Stimulated activated CD8-positive, alpha-beta memory T cell treated with anti-CD3 and anti-CD28 coated beads, Interleukin-15, amount 100 ng/mL, for 4 hours (primary cell): ENCODE measurements around the gene ZNF92.
"Not testable (repeated sequence)": the region's sequence is repeated elsewhere in the genome, so short reads cannot be mapped to it uniquely, and the experiment has no call there.

ENCODE experiments used
- DNase-seq, 2 donors: peaks; one replicate each; pipeline ENCODE4 v3.0.0-alpha.2; 2020; ENCODE audit warnings: low read depth in 2 of 2

Gene ZNF92

DNA sequence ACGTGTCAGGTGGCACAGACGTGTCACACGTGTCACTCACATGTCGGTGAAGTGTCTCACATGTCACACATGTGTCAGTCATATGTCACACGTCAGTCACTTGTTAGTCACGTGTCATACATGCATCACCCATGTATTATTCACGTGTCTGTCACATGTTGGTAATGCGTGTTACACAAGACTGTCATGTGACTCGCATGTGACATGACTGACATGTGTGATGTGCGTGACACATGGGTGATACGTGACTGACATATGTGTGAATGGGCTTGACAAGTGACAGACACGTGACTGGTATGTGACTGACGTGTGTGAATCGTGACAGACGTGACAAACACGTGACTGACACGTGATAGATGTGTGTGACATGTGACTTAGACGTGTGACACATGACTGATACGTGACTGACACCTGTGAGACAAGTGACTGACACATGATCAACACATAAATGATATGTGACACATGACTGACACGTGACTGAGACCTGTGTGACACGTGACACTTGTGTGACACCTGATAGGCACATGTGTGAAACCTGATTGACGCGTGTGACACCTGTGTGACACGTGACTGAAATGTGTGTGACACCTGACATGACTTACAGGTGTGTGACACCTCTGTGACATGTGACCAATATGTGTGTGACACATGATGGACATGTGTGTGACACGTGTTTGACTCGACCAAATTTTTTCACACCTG is 56.1 kb downstream of the ZNF92 start:
- no peak for DNase-seq

DNA sequence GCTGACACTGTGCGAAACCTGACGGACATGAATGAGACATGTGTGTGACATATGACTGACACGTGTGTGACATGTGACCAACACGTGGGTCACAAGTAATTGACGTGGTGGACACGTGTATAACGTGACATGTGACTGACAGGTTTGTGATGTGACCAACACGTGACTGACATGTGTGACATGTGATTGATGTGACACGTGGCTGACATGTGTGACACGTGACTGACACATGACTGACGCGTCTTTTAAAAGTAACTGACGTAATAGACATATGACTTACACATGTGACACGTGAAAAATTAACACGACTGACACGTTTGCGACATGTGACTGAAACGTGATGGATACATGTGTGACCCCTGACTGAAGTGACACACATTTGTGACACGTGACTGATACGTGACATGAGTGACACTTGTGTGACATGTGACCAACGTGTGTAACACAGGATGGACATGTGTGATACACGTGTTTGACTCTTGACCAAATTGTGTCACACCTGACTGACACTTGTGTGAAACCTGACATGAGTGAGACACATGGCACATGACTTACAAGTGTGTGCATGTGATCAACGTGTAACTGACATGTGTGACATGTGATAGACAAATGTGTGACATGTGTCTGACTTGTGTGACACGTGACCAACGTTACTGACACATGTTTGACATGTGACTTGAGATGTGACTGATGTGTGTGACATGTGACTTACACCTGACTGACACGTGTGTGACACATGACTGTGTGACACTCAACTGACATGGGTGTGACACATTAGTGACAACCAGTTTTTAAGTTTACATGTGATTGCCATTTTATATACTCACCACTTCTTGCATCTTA is 56.9 kb downstream of the ZNF92 start:
- DNase-seq: no peak

DNA sequence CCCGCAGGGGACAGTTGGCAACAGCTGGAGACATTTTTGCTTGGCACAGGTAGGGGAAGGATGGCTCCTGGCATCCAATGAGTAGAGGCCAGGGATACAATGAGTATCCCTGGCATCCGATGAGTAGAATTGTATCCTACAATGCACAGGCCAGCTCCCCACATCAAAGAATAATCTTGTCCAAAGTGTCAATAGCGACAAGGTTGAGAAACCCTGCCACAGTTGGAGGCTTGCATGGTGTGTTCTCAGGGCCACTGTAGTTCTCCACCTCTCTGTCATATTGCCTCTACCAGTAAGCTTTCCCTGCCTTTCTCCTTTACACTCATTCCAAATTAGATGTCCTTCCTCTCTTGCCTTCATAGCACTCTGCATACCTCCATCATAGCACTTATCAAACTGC is 60.7 kb downstream of the ZNF92 start:
- no peak for DNase-seq

DNA sequence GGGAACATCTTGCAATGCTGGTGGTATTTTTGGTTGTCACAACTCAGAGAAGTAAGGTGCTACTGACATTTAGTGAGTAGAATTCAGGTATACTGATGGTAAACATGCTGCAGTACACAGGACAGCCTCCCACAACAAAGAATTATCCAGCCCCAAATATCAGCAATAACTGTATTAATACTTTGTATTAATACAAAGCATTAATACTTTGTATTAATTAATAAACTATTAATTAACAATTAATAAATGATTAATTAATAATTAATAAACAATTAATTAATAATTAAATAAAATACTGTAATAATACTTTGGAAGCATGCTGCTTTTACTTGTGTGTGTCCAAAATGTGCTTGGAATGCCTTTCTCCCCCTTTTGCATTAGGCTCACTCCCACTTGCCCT is 62.5 kb downstream of the ZNF92 start:
- no peak for DNase-seq

DNA sequence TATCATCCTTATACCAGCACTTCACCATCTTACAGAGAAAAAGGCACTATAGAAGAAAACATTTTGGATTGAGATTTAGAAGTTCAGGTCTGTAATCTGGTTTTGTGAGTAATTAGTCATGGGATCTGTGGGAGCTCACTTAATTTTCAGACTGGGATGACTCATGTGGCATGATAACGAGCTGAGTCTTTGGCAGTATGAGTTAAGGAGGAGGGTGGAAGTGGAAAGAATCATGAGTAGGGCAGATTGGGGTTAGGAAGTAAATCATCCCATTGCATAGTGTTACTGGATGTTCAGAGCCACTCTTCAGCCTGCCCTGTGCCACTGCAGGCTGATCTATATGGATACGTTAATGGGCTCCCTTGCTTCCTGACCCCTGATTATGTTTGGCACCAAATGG is 64.9 kb downstream of the ZNF92 start:
- DNase-seq: no peak

DNA sequence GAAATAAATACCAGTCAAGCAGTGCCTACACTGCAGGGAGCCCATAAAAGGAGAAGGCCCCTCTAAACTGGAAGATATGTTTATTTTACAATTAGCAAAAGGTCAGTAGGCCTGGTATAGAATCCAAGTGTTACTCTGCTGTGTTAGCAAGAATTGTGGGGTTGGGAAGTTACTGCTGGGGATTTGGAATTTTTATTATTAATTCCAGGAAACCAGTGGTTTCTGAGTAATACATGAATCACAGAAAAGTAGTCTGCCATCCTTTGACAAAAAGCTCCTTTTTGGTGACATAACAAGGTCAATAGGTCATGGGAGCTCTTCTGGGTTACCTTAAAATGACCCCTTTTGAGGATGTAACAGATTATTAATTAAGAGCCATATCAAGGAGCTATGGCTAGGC is 67.4 kb downstream of the ZNF92 start:
- no peak for DNase-seq

DNA sequence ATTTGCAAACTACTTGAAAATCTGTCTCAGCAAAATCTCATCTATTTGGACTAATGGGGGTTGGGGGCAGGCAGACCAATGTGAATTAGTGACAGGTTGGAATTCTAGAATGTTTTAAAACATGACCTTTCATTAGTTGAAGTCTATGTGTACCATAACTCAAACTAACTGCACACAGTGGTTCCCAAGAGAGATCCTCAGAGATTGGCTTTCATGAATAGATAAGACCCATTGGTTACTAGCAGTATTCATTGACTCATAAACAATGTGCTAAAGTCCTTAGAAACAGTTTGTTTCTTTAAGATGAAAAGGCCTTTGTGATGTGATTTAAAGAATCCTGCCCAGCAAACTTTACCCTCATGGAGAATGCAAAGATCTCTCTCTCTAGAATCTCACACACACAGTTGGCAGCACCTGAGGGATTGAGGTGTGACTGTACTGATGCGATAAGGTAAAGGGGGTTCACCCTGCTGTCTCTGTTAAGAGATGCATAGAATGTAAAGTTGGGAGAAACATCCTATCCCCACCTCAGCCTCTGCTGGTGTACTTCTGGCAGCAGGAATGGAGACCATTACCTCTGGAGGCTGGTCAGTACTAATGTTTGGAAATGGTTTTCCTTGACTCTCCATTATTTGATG is 70.7 kb downstream of the ZNF92 start:
- DNase-seq: no peak

DNA sequence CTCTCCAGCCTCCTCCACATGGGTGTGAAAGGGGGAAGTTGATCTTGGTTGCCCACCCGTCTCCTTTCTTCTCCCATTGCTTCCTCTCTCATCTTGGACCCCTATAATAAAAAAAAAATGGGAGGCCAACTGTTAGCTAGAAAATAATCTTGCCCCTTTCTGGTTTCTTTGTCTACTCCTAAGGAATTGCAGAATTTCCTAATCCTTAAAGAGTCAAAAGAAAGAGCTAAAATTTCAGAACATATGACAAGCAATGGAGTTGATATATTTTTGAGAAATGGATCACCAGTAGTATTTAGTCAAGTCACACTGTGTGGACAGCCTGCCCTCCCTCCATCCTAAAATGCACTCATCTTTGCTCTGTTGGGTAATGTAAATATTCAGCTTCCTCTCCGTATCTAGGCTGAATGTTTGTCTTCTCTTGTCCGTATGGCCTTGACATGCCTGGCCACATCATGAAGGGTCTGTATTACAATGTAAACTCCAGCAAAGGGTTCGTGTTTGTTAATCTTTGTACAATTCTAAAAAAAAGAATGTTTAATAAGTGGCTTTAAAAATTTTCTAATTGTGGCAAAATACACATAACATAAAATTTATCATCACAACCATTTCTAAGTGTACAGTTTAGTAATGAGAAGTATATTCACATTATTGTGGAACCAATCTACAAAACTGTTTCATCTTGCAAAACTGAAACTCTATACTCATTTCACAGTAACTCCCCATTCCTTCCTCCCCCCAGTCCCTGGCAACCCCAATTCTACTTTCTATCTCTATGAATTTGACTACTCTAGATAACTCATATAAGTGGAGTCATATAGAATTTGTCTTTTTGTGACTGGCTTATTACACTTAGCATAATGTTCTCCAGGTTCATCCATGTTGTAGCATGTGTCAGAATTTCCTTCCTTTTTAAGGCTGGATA is 71.5 kb downstream of the ZNF92 start:
- no peak for DNase-seq

DNA sequence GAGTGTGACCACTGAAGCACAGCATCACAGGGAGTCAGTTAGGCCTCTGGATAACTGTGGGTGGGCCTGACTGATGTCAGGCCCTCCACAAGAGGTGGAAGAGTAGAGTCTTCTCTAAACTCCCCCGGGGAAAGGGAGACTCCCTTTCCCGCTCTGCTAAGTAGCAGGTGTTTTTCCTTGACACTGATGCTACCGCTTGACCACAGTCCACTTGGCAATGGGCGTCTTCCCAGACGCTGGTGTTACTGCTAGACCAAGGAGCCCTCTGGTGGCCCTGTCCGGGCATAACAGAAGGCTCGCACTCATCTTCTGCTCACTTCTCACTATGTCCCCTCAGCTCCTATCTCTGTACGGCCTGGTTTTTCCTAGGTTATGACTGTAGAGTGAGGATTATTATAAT is 73.4 kb downstream of the ZNF92 start:
- not testable (repeated sequence) for DNase-seq

DNA sequence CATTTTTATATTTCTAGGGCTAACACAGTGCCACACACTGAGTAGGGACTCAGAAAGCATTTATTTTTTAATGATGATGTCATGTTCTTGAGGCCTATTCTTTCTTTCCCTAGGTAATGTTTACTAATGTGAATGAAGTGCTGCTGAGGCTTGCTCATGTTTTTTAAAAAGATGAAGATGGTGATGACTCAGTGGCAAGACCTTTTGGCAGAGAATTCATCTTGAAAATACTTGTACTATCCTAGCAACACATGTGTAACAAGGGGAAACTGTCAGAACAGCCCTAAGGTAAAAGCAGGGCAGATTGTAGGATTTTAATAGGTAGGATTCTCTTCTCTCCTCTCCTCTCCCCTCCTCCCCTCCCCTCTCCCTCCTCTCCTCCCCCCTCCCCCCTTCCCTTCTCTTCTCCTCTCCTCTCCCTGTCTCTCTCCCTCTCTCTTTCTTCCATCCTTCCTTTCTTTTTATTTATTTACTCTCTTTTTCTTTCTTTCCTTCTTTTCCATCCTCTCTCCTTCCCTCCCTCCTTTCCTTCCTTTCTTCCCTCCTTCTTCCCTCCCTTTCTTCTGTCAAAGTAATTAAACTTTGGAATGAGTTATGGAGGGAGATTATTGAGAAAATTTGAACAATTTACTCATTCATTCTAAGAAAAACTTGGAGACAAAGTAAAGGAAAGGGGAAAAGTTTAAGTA is 75.3 kb downstream of the ZNF92 start:
- no peak for DNase-seq

DNA sequence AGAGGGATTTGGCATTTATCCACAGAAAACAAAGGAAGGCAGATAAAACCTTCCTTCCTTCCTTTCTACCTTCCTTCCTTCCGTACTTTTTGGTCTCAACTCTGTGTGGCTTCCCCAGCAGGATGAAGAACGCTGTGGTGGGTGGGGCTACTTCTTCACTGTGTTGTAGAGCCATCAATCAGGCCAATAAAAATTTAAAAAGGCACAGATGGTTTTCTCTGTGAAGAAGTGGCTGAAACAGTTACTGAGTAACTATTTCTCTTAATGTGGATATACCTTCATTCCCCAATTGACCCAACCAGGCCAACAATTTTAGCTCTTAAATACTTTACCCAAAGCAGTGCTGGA is 75.8 kb downstream of the ZNF92 start:
- DNase-seq: no peak
